ENCODE data around the gene STK32B. TPM values are rescaled to one million over a fixed set of nuclear protein-coding genes. Genes with fewer than 3 reads are reported as not detected.

Gene STK32B
- total RNA-seq, 6 donors from 2014 or later: 0.22 to 3.4 (median 1.0) TPM

- H3K4me1 ChIP-seq: no peaks in the 10 kb centered on the region
- DNase-seq: no peak
- no peak for ATAC-seq (ENCODE audit: low FRiP score in 2 of 2)
- no peak overlapping the region for H3K4me3 ChIP-seq
- H3K9me3 ChIP-seq: no peaks in the 10 kb centered on the region
- WGBS, 2 donors: 86 to 96% methylated on average over 1 of the region's 1 CpG
- H3K27me3 ChIP-seq: no peaks in the 10 kb centered on the region
- TF ChIP-seq POLR2AphosphoS5 (IDR thresholded peaks at IDR 0.05) (no peak), POLR2A (IDR thresholded peaks at IDR 0.05) (no peak), EP300 (IDR thresholded peaks at IDR 0.05) (no peak), CTCF (IDR thresholded peaks at IDR 0.05) (no peak)
- H3K36me3 ChIP-seq: no peaks in the 10 kb centered on the region
- H3K27ac ChIP-seq: no peak overlapping the region
These were observed 69.2 kb downstream of the STK32B start for GRCh38 chr4:5120468-5120867.

- Histone ChIP-seq H3K4me3 (no peak overlapping the region), H3K9me3 (no peaks in the 10 kb centered on the region), H3K36me3 (no peaks in the 10 kb centered on the region), H3K27me3 (no peaks in the 10 kb centered on the region), H3K4me1 (no peaks in the 10 kb centered on the region), H3K27ac (no peak overlapping the region)
- no peak for ATAC-seq (ENCODE audit: low FRiP score in 2 of 2)
- no peak for DNase-seq
- no peak for TF ChIP-seq POLR2A (IDR thresholded peaks at IDR 0.05)
- no peak for TF ChIP-seq CTCF (IDR thresholded peaks at IDR 0.05)
- TF ChIP-seq EP300 (IDR thresholded peaks at IDR 0.05): no peak
- TF ChIP-seq POLR2AphosphoS5 (IDR thresholded peaks at IDR 0.05): no peak
- WGBS, 2 donors: 92 to 98% methylated on average over 1 of the region's 1 CpG
These were observed 70.8 kb downstream of the STK32B start for GRCh38 chr4:5122114-5122513.

GRCh38 chr4:5124876-5125275 is 73.6 kb downstream of the STK32B start:
- Histone ChIP-seq H3K27ac (no peak overlapping the region), H3K27me3 (no peaks in the 10 kb centered on the region), H3K4me1 (no peaks in the 10 kb centered on the region), H3K4me3 (no peak overlapping the region), H3K36me3 (no peaks in the 10 kb centered on the region), H3K9me3 (no peaks in the 10 kb centered on the region)
- DNase-seq: no peak
- 89 to 90% methylated on average over 2 of the region's 2 CpGs for WGBS, 2 donors
- TF ChIP-seq CTCF (IDR thresholded peaks at IDR 0.05) (no peak), POLR2A (IDR thresholded peaks at IDR 0.05) (no peak), POLR2AphosphoS5 (IDR thresholded peaks at IDR 0.05) (no peak), EP300 (IDR thresholded peaks at IDR 0.05) (no peak)
- ATAC-seq (ENCODE audit: low FRiP score in 2 of 2): no peak

DNA sequence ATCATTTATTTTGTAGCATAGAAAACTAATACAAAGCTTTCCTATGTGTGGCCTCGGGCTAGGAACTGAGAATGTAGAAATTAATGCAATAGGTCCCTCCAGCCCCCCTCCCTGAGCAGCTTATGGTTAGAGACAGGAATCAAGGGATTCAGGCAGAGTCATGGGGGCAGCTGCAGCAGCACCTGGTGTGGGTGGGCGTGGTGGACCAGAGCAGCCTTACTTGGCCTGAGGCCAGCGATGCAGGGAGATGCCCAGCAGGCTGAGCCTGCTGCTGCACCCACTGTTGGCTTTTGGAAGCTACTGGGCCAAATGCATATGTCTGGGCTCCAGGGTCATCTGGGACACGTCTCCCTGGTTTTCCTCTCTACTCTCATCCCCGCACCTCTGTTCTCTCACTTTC is 74.0 kb downstream of the STK32B start:
- ATAC-seq (ENCODE audit: low FRiP score in 2 of 2) (no peak), DNase-seq (peak in 1 of 2 donors; percentile 22)
- no peaks in the 10 kb centered on the region for H3K36me3 ChIP-seq
- H3K4me1 ChIP-seq: no peaks in the 10 kb centered on the region
- TF ChIP-seq POLR2A (IDR thresholded peaks at IDR 0.05) (no peak), CTCF (IDR thresholded peaks at IDR 0.05) (no peak), POLR2AphosphoS5 (IDR thresholded peaks at IDR 0.05) (no peak), EP300 (IDR thresholded peaks at IDR 0.05) (no peak)
- no peak overlapping the region for H3K27ac ChIP-seq
- no peak overlapping the region for H3K4me3 ChIP-seq
- no peaks in the 10 kb centered on the region for H3K27me3 ChIP-seq
- no peaks in the 10 kb centered on the region for H3K9me3 ChIP-seq
- 68 to 78% methylated on average over 5 of the region's 5 CpGs for WGBS, 2 donors

- WGBS, 2 donors: 73 to 83% methylated on average over 5 of the region's 5 CpGs
- H3K4me3 ChIP-seq: no peak overlapping the region
- H3K36me3 ChIP-seq: no peaks in the 10 kb centered on the region
- H3K4me1 ChIP-seq: no peaks in the 10 kb centered on the region
- ATAC-seq (ENCODE audit: low FRiP score in 2 of 2) (no peak), DNase-seq (peak in 1 of 2 donors; percentile 54)
- TF ChIP-seq CTCF (IDR thresholded peaks at IDR 0.05) (no peak), POLR2AphosphoS5 (IDR thresholded peaks at IDR 0.05) (no peak), POLR2A (IDR thresholded peaks at IDR 0.05) (no peak), EP300 (IDR thresholded peaks at IDR 0.05) (no peak)
- H3K27me3 ChIP-seq: no peaks in the 10 kb centered on the region
- no peak overlapping the region for H3K27ac ChIP-seq
- no peaks in the 10 kb centered on the region for H3K9me3 ChIP-seq
These were observed 75.0 kb downstream of the STK32B start for GRCh38 chr4:5126231-5126630.

Data from upper lobe of left lung (tissue), 6 donors.